GM12892 (cell line): Measurements from ENCODE around the gene MYADML2.

ENCODE experiments used
- POLR2A ChIP-seq: IDR thresholded peaks from 2 replicates; pipeline ENCODE4 v1.6.1; 2011; ENCODE audit warnings: low read depth, low read length, control low read depth
- POLR2AphosphoS5 ChIP-seq: IDR thresholded peaks from 2 replicates; pipeline ENCODE4 v1.6.1; 2011; ENCODE audit warnings: low read depth, low read length, control low read depth

- TF ChIP-seq POLR2AphosphoS5 (no peak), POLR2A (no peak)
Measured at GRCh38 chr17:81967244-81967532, 20.2 kb upstream of the MYADML2 start.
